MCF 10A (cell line): ENCODE measurements around the gene HDAC1. TPM values are rescaled to one million over a fixed set of nuclear protein-coding genes. Genes with fewer than 3 reads are reported as not detected.

Source experiments
- BruUV-seq: library from RNA; stranded (reverse); fragments of 400-500 nt; replicated peaks from 2 replicates; lab custom pipeline; 2021; lab: Mats Ljungman, UMichigan
- CTCF ChIA-PET: fragments of 300-600 bp; sonication (Branson Sonifier 250); formaldehyde crosslinking; extraction: SDS; loops from one replicate; lab custom pipeline; 2021; ENCODE audit warnings: antibody characterized with exemption, inconsistent platforms; lab: Yijun Ruan, JAX
- POLR2A ChIA-PET: fragments of 300-600, 350-650 bp; sonication (Branson Sonifier 250); formaldehyde crosslinking; extraction: SDS; loops from one replicate; lab custom pipeline; 2020; ENCODE audit warnings: antibody characterized with exemption, inconsistent platforms; lab: Yijun Ruan, JAX
- DNase-seq: peaks from one replicate; pipeline ENCODE4 v3.0.0-alpha.2; 2018; ENCODE audit not compliant: unreplicated experiment
- H3K27ac Mint-ChIP-seq: one replicate; pipeline ENCODE4 v1.8.0; 2022; ENCODE audit warnings: mild to moderate bottlenecking, low read depth, mixed read lengths; ENCODE audit not compliant: unreplicated experiment
- H3K27me3 Mint-ChIP-seq: one replicate; pipeline ENCODE4 v1.8.0; 2022; ENCODE audit warnings: mixed read lengths; ENCODE audit not compliant: insufficient read depth, unreplicated experiment
- H3K36me3 Mint-ChIP-seq: one replicate; pipeline ENCODE4 v1.8.0; 2022; ENCODE audit warnings: mild to moderate bottlenecking, moderate library complexity, mixed read lengths; ENCODE audit not compliant: insufficient read depth, unreplicated experiment
- H3K4me1 Mint-ChIP-seq: one replicate; pipeline ENCODE4 v1.8.0; 2022; ENCODE audit warnings: mixed read lengths; ENCODE audit not compliant: insufficient read depth, unreplicated experiment
- H3K4me3 Mint-ChIP-seq: one replicate; pipeline ENCODE4 v1.8.0; 2022; ENCODE audit warnings: mild to moderate bottlenecking, moderate library complexity, mixed read lengths; ENCODE audit not compliant: unreplicated experiment
- H3K9me3 Mint-ChIP-seq: one replicate; pipeline ENCODE4 v1.8.0; 2022; ENCODE audit warnings: mixed read lengths; ENCODE audit not compliant: unreplicated experiment
- intact Hi-C: fragments of 100-400 bp; cut with micrococcal nuclease; formaldehyde crosslinking; loops from 2 replicates; pipeline ENCODE4 v1.14.1; 2022
- total RNA-seq: library from RNA; stranded (reverse); gene quantifications from 2 replicates; pipeline ENCODE4 v1.2.3, GENCODE V29; 2022
- TF ChIP-seq, protein P1 (sequence below): fragments of 200-600 bp; IDR thresholded peaks from one replicate; pipeline ENCODE4 v1.8.0; 2022; ENCODE audit warnings: antibody characterized with exemption, mild to moderate bottlenecking; ENCODE audit not compliant: unreplicated experiment

Gene HDAC1
- total RNA-seq, 1 experiment from 2014 or later, result 39.7 TPM

DNA sequence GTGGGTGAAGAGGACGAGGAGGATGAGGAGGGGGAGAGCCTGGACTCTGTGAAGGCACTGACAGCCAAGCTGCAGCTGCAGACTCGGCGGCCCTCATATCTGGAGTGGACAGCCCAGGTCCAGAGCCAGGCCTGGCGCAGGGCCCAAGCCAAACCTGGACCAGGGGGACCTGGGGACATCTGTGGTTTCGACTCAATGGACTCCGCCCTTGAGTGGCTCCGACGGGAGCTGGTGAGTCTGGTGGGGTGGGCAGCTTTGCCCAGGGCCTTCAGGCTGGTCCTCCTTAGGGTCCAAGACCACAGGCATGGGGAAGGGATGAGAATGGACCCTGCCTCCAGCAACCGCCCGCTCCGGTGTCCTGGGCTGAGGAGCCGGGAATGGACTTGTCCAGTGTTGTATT, 44.4 kb upstream of the HDAC1 start:
- Mint-ChIP-seq H3K36me3 (no peaks in the 10 kb centered on the region), H3K9me3 (no peaks in the 10 kb centered on the region), H3K4me3 (no peak overlapping the region), H3K27me3 (no peaks in the 10 kb centered on the region), H3K27ac (no peak overlapping the region), H3K4me1 (peaks cover 7% of the 10 kb centered on the region)
- TF ChIP-seq, protein P1, sequence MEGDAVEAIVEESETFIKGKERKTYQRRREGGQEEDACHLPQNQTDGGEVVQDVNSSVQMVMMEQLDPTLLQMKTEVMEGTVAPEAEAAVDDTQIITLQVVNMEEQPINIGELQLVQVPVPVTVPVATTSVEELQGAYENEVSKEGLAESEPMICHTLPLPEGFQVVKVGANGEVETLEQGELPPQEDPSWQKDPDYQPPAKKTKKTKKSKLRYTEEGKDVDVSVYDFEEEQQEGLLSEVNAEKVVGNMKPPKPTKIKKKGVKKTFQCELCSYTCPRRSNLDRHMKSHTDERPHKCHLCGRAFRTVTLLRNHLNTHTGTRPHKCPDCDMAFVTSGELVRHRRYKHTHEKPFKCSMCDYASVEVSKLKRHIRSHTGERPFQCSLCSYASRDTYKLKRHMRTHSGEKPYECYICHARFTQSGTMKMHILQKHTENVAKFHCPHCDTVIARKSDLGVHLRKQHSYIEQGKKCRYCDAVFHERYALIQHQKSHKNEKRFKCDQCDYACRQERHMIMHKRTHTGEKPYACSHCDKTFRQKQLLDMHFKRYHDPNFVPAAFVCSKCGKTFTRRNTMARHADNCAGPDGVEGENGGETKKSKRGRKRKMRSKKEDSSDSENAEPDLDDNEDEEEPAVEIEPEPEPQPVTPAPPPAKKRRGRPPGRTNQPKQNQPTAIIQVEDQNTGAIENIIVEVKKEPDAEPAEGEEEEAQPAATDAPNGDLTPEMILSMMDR, result no peak
- ChIA-PET CTCF (interaction anchor here (0.6 to 1.0 kb wide), 4 partner anchors 12 to 848 kb away, joined by 3 to 4 read pairs (median 4); no protein-coding TSS in a partner anchor), POLR2A (no interaction called here)
- intact Hi-C loops, result no loop called here
- BruUV-seq, result no TSS peak
- no peak for DNase-seq

DNA sequence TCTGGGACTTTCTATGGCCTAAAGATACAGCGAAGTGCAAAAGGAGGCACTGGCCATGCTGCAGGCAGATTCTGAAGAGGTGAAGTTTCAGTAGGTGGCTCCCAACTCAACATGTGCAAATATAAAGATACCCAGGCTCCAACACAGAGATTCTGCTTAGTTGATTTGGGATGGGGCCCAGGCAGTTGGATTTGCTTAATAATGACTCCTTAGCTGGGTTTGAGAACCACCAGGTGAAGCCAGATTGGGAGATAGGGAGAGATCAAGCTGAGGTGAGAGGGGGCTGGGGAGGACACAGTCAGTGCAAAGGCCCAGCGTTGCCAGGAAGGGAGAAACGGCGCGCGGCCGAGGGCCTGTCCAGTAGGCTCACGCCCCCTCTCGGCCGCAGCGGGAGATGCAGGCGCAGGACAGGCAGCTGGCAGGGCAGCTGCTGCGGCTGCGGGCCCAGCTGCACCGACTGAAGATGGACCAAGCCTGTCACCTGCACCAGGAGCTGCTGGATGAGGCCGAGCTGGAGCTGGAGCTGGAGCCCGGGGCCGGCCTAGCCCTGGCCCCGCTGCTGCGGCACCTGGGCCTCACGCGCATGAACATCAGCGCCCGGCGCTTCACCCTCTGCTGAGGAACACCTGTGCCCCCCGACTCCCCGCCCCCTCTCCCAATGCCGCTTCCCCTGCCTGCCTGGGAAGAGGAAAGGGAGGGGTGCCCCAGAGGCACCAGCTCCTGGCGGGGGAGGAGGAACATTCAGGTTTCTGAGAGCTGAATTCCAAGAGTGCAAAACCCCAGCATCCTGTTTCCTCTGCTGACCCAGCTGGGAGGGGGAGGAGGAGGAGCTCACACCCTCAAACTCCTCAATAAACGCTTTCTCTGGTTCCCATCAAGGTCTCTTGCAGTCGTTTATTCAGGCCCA, 43.6 kb upstream of the HDAC1 start:
- H3K27ac Mint-ChIP-seq, result no peak overlapping the region
- ChIA-PET CTCF (interaction anchor here (0.7 to 2.6 kb wide), 8 partner anchors 10 to 62 kb away, joined by 3 to 14 read pairs (median 4); no protein-coding TSS in a partner anchor), POLR2A (interaction anchor here (0.7 kb wide), 1 partner anchor 46 kb away, joined by 4 read pairs; no protein-coding TSS in a partner anchor)
- BruUV-seq, result no TSS peak
- intact Hi-C loops, result no loop called here
- no peaks in the 10 kb centered on the region for H3K36me3 Mint-ChIP-seq
- TF ChIP-seq, protein P1, result peak; percentile 77
- peak; percentile 69 for DNase-seq
- no peak overlapping the region for H3K4me3 Mint-ChIP-seq
- H3K27me3 Mint-ChIP-seq, result no peaks in the 10 kb centered on the region
- peaks cover 7% of the 10 kb centered on the region for H3K4me1 Mint-ChIP-seq
- H3K9me3 Mint-ChIP-seq, result no peaks in the 10 kb centered on the region

DNA sequence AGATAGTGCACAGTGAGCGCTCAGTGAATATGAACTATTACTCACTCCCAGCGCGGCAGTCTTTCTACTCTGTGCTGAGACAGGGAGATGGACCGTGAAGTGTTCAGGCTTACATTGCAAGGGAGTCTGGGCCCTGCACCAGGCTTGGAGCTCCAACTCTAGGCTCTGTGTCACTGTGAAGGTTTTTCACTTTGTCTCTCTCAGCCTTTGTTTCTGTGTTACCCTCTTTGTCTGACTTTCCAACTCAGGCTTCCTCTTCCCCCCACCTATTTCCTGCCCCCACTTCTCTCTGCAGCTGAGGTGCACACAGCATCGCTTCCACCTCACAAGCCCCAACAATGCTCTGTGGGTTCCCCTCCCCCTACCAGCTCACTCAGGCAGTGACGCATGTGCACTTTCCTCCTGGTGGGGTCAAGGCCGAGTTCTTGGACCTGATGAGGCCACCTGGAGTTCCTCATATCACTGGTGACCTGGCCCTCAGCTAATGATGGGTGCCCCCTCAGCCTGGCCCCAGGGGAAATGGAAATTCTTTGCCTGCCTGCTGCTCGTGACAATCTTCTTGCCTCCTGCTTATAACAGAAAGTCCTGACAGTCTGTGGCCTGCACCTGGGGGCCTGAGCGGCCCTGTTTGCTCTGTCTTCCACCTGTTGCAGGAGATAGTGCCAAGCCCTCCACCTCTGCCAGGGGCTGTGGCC, 41.9 kb upstream of the HDAC1 start:
- Mint-ChIP-seq H3K36me3 (no peaks in the 10 kb centered on the region), H3K27me3 (no peaks in the 10 kb centered on the region), H3K4me3 (no peak overlapping the region), H3K27ac (no peak overlapping the region), H3K4me1 (peaks cover 7% of the 10 kb centered on the region), H3K9me3 (no peaks in the 10 kb centered on the region)
- intact Hi-C loops, result no loop called here
- CTCF ChIA-PET, result interaction anchor here (0.6 to 2.6 kb wide), 4 partner anchors 10 to 34 kb away, joined by 4 to 14 read pairs (median 7); no protein-coding TSS in a partner anchor
- no peak for DNase-seq
- POLR2A ChIA-PET, result no interaction called here
- BruUV-seq, result no TSS peak
- TF ChIP-seq, protein P1, result no peak
